ENCODE data around the gene GRB7. TPM values are rescaled to one million over a fixed set of nuclear protein-coding genes. Genes with fewer than 3 reads are reported as not detected.

The GRB7 gene
- total RNA-seq, 3 donors from 2014 or later = 27.9 to 69.2 TPM; not detected in 1

DNA sequence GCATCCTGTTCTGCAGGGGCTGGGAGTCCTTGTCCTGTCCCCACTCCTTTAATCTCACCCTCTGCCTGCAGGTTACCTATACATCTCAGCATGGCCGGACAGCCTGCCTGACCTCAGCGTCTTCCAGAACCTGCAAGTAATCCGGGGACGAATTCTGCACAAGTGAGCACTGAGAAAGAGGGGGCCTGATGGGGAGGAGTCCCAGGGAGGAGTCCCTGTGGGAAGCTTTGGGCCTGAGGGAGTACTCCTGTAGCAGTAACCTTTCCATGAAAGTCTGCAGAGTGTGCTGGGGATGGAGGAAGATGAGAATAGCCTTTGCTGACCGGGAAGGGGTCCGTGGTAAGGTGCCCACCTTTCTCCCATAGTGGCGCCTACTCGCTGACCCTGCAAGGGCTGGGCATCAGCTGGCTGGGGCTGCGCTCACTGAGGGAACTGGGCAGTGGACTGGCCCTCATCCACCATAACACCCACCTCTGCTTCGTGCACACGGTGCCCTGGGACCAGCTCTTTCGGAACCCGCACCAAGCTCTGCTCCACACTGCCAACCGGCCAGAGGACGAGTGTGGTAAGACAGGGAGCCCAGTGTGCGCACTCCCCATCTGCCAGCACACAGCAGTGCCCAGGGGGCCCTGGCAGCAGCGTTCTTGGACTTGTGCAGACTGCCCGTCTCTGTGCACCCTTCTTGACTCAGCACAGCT lies 22.2 kb upstream of the GRB7 start:
- H3K27me3 ChIP-seq = no peaks in the 10 kb centered on the region
- H3K36me3 ChIP-seq = no peaks in the 10 kb centered on the region
- peaks cover 0 to 4% of the 10 kb centered on the region in 2 donors for H3K4me1 ChIP-seq
- no peak overlapping the region for H3K4me3 ChIP-seq
- intact Hi-C loops (cut with DNase I; ENCODE audit: low total_unique reads) = no loop called here
- no peak for TF ChIP-seq POLR2AphosphoS5 (IDR thresholded peaks at IDR 0.05)
- TF ChIP-seq, protein P1, sequence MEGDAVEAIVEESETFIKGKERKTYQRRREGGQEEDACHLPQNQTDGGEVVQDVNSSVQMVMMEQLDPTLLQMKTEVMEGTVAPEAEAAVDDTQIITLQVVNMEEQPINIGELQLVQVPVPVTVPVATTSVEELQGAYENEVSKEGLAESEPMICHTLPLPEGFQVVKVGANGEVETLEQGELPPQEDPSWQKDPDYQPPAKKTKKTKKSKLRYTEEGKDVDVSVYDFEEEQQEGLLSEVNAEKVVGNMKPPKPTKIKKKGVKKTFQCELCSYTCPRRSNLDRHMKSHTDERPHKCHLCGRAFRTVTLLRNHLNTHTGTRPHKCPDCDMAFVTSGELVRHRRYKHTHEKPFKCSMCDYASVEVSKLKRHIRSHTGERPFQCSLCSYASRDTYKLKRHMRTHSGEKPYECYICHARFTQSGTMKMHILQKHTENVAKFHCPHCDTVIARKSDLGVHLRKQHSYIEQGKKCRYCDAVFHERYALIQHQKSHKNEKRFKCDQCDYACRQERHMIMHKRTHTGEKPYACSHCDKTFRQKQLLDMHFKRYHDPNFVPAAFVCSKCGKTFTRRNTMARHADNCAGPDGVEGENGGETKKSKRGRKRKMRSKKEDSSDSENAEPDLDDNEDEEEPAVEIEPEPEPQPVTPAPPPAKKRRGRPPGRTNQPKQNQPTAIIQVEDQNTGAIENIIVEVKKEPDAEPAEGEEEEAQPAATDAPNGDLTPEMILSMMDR (IDR thresholded peaks at IDR 0.05) = no peak
- TF ChIP-seq POLR2A (IDR thresholded peaks at IDR 0.05) = no peak
- H3K9me3 ChIP-seq = no peaks in the 10 kb centered on the region
- DNase-seq (ENCODE audit: low spot score in 2 of 2) = no peak
- H3K27ac ChIP-seq = peak overlapping the region; percentile 93 to 95

DNA sequence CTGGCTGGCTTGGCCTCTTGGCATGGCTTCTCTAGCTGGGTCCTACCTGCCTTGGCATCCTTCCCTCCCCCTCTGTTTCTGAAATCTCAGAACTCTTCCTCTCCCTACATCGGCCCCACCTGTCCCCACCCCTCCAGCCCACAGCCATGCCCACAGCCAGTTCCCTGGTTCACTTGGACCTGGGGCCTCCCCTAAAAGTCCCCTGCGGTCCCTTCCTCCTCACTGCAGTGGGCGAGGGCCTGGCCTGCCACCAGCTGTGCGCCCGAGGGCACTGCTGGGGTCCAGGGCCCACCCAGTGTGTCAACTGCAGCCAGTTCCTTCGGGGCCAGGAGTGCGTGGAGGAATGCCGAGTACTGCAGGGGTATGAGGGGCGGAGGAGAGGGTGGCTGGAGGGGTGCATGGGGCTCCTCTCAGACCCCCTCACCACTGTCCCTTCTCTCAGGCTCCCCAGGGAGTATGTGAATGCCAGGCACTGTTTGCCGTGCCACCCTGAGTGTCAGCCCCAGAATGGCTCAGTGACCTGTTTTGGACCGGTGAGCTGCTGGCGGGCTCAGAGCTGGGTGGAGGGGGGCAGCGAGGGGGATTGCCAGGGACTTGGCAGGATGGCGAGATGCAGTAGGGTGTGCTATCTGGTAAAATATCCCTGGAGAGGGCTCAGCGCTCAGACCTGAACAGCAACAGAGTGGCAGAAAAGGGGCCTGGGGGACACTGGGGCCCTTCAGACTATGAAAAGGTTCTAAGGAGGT lies 21.5 kb upstream of the GRB7 start:
- DNase-seq (ENCODE audit: low spot score in 2 of 2) = no peak
- Histone ChIP-seq H3K9me3 (no peaks in the 10 kb centered on the region), H3K36me3 (no peaks in the 10 kb centered on the region), H3K27me3 (no peaks in the 10 kb centered on the region), H3K27ac (peak overlapping the region; percentile 93 to 95), H3K4me3 (peak overlapping the region in 1 of 3 donors; percentile 13), H3K4me1 (peaks cover 0 to 4% of the 10 kb centered on the region in 2 donors)
- intact Hi-C loops (cut with DNase I; ENCODE audit: low total_unique reads) = no loop called here
- TF ChIP-seq POLR2A (IDR thresholded peaks at IDR 0.05) = no peak
- TF ChIP-seq POLR2AphosphoS5 (IDR thresholded peaks at IDR 0.05) = no peak
- TF ChIP-seq, protein P1 (IDR thresholded peaks at IDR 0.05) = no peak

DNA sequence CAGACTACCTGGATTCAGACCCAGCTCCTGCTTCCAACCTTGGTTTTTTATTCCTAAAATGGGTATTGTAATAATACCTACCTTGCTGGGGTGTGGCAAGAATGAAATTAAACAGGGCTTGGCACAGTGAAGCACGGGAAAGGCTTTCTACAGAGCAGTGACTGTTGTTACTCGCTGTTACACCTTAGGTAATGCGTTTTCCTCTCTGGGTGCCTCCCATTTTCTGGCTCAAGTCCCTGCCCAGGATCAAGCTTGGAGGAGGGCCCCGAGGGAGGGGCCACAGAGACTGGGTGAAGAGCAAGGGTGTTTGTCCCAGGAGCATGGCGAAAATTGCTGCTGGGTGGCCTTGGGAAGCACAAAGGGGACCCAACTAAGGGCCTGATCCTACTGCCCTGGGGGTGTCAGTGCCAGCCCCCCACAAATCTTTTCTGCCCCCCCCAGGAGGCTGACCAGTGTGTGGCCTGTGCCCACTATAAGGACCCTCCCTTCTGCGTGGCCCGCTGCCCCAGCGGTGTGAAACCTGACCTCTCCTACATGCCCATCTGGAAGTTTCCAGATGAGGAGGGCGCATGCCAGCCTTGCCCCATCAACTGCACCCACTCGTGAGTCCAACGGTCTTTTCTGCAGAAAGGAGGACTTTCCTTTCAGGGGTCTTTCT lies 20.7 kb upstream of the GRB7 start:
- intact Hi-C loops (cut with DNase I; ENCODE audit: low total_unique reads) = no loop called here
- no peaks in the 10 kb centered on the region for H3K9me3 ChIP-seq
- H3K27me3 ChIP-seq = no peaks in the 10 kb centered on the region
- TF ChIP-seq POLR2AphosphoS5 (IDR thresholded peaks at IDR 0.05) = no peak
- no peaks in the 10 kb centered on the region for H3K36me3 ChIP-seq
- DNase-seq (ENCODE audit: low spot score in 2 of 2) = peak in 1 of 2 donors; percentile 87
- peaks cover 0 to 4% of the 10 kb centered on the region in 2 donors for H3K4me1 ChIP-seq
- no peak overlapping the region for H3K4me3 ChIP-seq
- H3K27ac ChIP-seq = peak overlapping the region; percentile 93 to 95

DNA sequence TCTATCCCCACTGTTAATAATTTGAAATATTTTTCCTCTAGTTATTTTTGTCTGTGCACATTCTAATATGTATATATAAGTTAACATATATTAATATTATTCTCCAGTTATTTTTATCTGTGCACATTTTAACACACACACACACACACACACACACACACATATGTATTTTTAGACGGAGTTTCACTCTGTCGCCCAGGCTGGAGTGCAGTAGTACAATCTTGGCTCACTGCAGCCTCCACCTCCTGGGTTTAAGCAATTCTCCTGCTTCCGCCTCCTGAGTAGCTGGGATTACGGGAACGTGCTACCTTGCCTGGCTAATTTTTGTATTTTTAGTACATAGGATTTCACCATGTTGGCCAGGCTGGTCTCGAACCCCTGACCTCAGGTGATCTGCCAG lies 20.1 kb upstream of the GRB7 start:
- TF ChIP-seq POLR2AphosphoS5 (IDR thresholded peaks at IDR 0.05) = no peak
- intact Hi-C loops (cut with DNase I; ENCODE audit: low total_unique reads) = no loop called here
- no peak overlapping the region for H3K4me3 ChIP-seq
- H3K27ac ChIP-seq = peak overlapping the region in 1 of 2 donors; percentile 93
- H3K4me1 ChIP-seq = peaks cover 0 to 4% of the 10 kb centered on the region in 2 donors
- DNase-seq (ENCODE audit: low spot score in 2 of 2) = no peak
- H3K9me3 ChIP-seq = no peaks in the 10 kb centered on the region
- no peaks in the 10 kb centered on the region for H3K27me3 ChIP-seq
- no peaks in the 10 kb centered on the region for H3K36me3 ChIP-seq

DNA sequence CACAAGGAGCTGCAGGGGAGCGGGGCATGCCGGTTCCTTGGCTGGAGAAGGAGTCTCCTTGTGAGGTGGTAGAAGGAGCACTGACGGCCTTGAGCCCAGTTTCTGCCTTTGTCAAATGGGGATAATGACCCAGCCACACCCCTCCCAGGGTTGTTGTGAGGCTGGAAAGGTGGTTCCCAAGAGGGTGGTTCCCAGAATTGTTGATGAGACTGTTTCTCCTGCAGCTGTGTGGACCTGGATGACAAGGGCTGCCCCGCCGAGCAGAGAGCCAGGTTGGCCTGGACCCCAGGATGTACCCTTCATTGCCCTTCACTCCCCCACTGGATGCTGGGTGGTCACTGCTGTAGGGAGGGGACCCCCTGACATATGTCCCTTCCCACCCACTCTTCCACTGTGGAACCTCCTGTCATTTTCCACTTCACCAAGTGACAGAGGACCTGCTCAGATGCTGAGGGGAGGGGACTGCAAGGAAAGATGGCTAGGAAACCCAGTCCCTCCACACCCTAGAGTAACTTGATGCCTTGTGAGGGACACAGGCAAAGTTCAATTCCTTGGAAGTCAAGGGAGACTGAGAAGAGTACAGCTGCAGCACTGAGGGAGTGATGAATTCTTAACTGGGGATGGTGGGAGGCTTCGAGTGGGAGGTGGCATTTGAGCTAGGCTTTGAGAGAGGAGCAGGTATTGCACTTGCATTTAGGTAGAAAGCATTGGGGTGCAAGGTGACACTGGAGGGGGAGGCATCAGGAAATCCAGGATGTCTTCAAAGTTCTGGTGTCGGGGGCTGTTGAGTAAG lies 18.0 kb upstream of the GRB7 start:
- TF ChIP-seq POLR2AphosphoS5 (IDR thresholded peaks at IDR 0.05) = no peak
- TF ChIP-seq, protein P1 (IDR thresholded peaks at IDR 0.05) = no peak
- no peak for TF ChIP-seq POLR2A (IDR thresholded peaks at IDR 0.05)
- intact Hi-C loops (cut with DNase I; ENCODE audit: low total_unique reads) = loop anchor here (1.0 kb wide), 1 partner anchor 55 kb away; no protein-coding TSS in a partner anchor
- no peaks in the 10 kb centered on the region for H3K27me3 ChIP-seq
- no peaks in the 10 kb centered on the region for H3K9me3 ChIP-seq
- no peaks in the 10 kb centered on the region for H3K36me3 ChIP-seq
- no peak for DNase-seq (ENCODE audit: low spot score in 2 of 2)
- H3K4me1 ChIP-seq = peaks cover 0 to 4% of the 10 kb centered on the region in 2 donors
- no peak overlapping the region for H3K27ac ChIP-seq
- H3K4me3 ChIP-seq = no peak overlapping the region
